GM21367 (cell line): Measurements from ENCODE around the gene SAP130.

Experiments used
- ATAC-seq: cut with Tn5 transposase; IDR thresholded peaks from one replicate; pipeline ENCODE4 v1.9.1; 2021; ENCODE audit not compliant: unreplicated experiment

SAP130 gene

GRCh38 chr2:127897531-127898211, 130.2 kb downstream of the SAP130 start:
- ATAC-seq: no peak

- no peak for ATAC-seq
Observed at GRCh38 chr2:127893494-127893893, 134.4 kb downstream of the SAP130 start.

- no peak for ATAC-seq
Observed at GRCh38 chr2:127893033-127893432, 134.8 kb downstream of the SAP130 start.

GRCh38 chr2:127891811-127892210, 136.0 kb downstream of the SAP130 start:
- ATAC-seq: no peak
